SU-DHL-6 (cell line): Measurements from ENCODE around the gene PDZD2.
"Not testable (repeated sequence)": the region's sequence is repeated elsewhere in the genome, so short reads cannot be mapped to it uniquely, and the experiment has no call there.

Source experiments
- H2AFZ ChIP-seq: fragments of 200-600 bp; sonication (generic); 2 replicates; pipeline ENCODE4 v1.6.1; 2014; ENCODE audit warnings: low read depth, mild to moderate bottlenecking, moderate library complexity, mixed read lengths, antibody characterized with exemption, low read length; ENCODE audit not compliant: severe bottlenecking
- H3F3A ChIP-seq: fragments of 200-600 bp; shearing (Covaris generic); 2 replicates; pipeline ENCODE4 v1.6.0; 2016; ENCODE audit warnings: antibody characterized with exemption, mild to moderate bottlenecking; ENCODE audit not compliant: insufficient read depth
- H3K27ac ChIP-seq: fragments of 200-600 bp; sonication (generic); 2 replicates; pipeline ENCODE4 v1.5.1; 2016; ENCODE audit warnings: low read depth, mild to moderate bottlenecking, low read length, moderate library complexity, mixed read lengths
- H3K27me3 ChIP-seq: fragments of 200-600 bp; sonication (generic), shearing (Covaris generic); 2 replicates; pipeline ENCODE4 v1.6.0; 2014; ENCODE audit warnings: mild to moderate bottlenecking, low read length
- H3K36me3 ChIP-seq: fragments of 200-600 bp; sonication (generic); 2 replicates; pipeline ENCODE4 v1.6.1; 2014; ENCODE audit warnings: mild to moderate bottlenecking, low read length, mixed read lengths
- H3K4me2 ChIP-seq: fragments of 300-600, 200-600 bp; shearing (Covaris generic), sonication (generic); 2 replicates; pipeline ENCODE4 v1.6.0; 2014; ENCODE audit warnings: low read length, low read depth, mild to moderate bottlenecking; ENCODE audit not compliant: poor library complexity, severe bottlenecking
- H3K4me3 ChIP-seq: fragments of 200-600 bp; sonication (generic); 2 replicates; pipeline ENCODE4 v1.5.1; 2014; ENCODE audit warnings: antibody characterized with exemption, low read length, mild to moderate bottlenecking, mixed read lengths; ENCODE audit not compliant: insufficient read depth, poor library complexity, severe bottlenecking
- H3K79me2 ChIP-seq: fragments of 200-600 bp; sonication (generic); 2 replicates; pipeline ENCODE4 v1.6.1; 2014; ENCODE audit warnings: mild to moderate bottlenecking, low read length, moderate library complexity; ENCODE audit not compliant: insufficient read depth
- H3K9ac ChIP-seq: fragments of 200-600 bp; sonication (generic); 2 replicates; pipeline ENCODE4 v1.7.0; 2014; ENCODE audit warnings: mild to moderate bottlenecking, low read length
- H3K9me2 ChIP-seq: fragments of 200-600 bp; sonication (generic); replicated peaks from 2 replicates; pipeline ENCODE4 v1.6.1; 2014; ENCODE audit warnings: low read length; ENCODE audit not compliant: insufficient read depth
- H3K9me3 ChIP-seq: fragments of 200-600 bp; sonication (generic); 2 replicates; pipeline ENCODE4 v1.6.1; 2014; ENCODE audit warnings: low read length, mixed read lengths; ENCODE audit not compliant: insufficient read depth
- H4K20me1 ChIP-seq: fragments of 200-600 bp; sonication (generic); 2 replicates; pipeline ENCODE4 v1.6.1; 2014; ENCODE audit warnings: low read depth, mild to moderate bottlenecking, antibody characterized with exemption, low read length, moderate library complexity, mixed read lengths
- CTCF ChIP-seq: fragments of 200-600 bp; sonication (generic); IDR thresholded peaks from one replicate; pipeline ENCODE4 v1.5.1; 2017; ENCODE audit warnings: antibody characterized with exemption, mild to moderate bottlenecking, low read length, moderate library complexity; ENCODE audit not compliant: insufficient read depth, poor library complexity, severe bottlenecking
- EZH2phosphoT487 ChIP-seq: fragments of 200-600 bp; sonication (generic), shearing (Covaris generic); conservative IDR thresholded peaks from 2 replicates; pipeline ENCODE4 v1.6.1; 2018; ENCODE audit warnings: mild to moderate bottlenecking, antibody characterized with exemption, low read length, moderate library complexity, mixed read lengths

Gene PDZD2

GRCh38 chr5:31598640-31599611 lies 40.0 kb upstream of the PDZD2 start:
- H3K27ac ChIP-seq: no peak overlapping the region
- no peaks in the 10 kb centered on the region for H3K36me3 ChIP-seq
- no peaks in the 10 kb centered on the region for H3F3A ChIP-seq
- H3K79me2 ChIP-seq: no peaks in the 10 kb centered on the region
- no peak overlapping the region for H3K4me3 ChIP-seq
- H2AFZ ChIP-seq: no peak overlapping the region
- no peaks in the 10 kb centered on the region for H3K27me3 ChIP-seq
- no peaks in the 10 kb centered on the region for H3K9me2 ChIP-seq
- H3K4me2 ChIP-seq: no peak overlapping the region
- H3K9ac ChIP-seq: no peak overlapping the region
- TF ChIP-seq EZH2phosphoT487: no peak
- TF ChIP-seq CTCF: no peak
- H3K9me3 ChIP-seq: no peaks in the 10 kb centered on the region
- H4K20me1 ChIP-seq: no peaks in the 10 kb centered on the region

GRCh38 chr5:31602305-31602704 lies 36.6 kb upstream of the PDZD2 start:
- not testable (repeated sequence) for H3K9me2 ChIP-seq, H3K27ac ChIP-seq, H2AFZ ChIP-seq, H3K4me3 ChIP-seq, H3K9me3 ChIP-seq, H3K79me2 ChIP-seq, H3F3A ChIP-seq, H3K4me2 ChIP-seq, H4K20me1 ChIP-seq, H3K36me3 ChIP-seq, H3K27me3 ChIP-seq, H3K9ac ChIP-seq

- Histone ChIP-seq H4K20me1 (no peaks in the 10 kb centered on the region), H3K9me3 (no peaks in the 10 kb centered on the region), H2AFZ (no peak overlapping the region), H3K4me2 (no peak overlapping the region), H3K9ac (no peak overlapping the region), H3F3A (no peaks in the 10 kb centered on the region), H3K4me3 (no peak overlapping the region), H3K79me2 (no peaks in the 10 kb centered on the region), H3K36me3 (no peaks in the 10 kb centered on the region), H3K27ac (no peak overlapping the region), H3K27me3 (no peaks in the 10 kb centered on the region), H3K9me2 (no peaks in the 10 kb centered on the region)
- no peak for TF ChIP-seq CTCF
- TF ChIP-seq EZH2phosphoT487: no peak
Measured at GRCh38 chr5:31604240-31604639, 34.7 kb upstream of the PDZD2 start.

- Histone ChIP-seq H3K4me2 (no peak overlapping the region), H3F3A (no peaks in the 10 kb centered on the region), H3K27ac (no peak overlapping the region), H4K20me1 (no peaks in the 10 kb centered on the region), H2AFZ (no peak overlapping the region), H3K27me3 (no peaks in the 10 kb centered on the region), H3K9ac (no peak overlapping the region), H3K9me2 (no peaks in the 10 kb centered on the region), H3K79me2 (no peaks in the 10 kb centered on the region), H3K9me3 (no peaks in the 10 kb centered on the region), H3K36me3 (no peaks in the 10 kb centered on the region), H3K4me3 (no peak overlapping the region)
- TF ChIP-seq EZH2phosphoT487 (no peak), CTCF (no peak)
Measured at GRCh38 chr5:31604644-31605043, 34.3 kb upstream of the PDZD2 start.
